Activated CD8-positive, alpha-beta T cell treated with anti-CD3 and anti-CD28 coated beads for 36 hours (primary cell): ENCODE results near the gene PPP3R2. TPM values are rescaled to one million over a fixed set of nuclear protein-coding genes. Genes with fewer than 3 reads are reported as not detected.

ENCODE experiments used
- ATAC-seq: fragments of 200-7000 bp; cut with Tn5 transposase; one replicate; pipeline ENCODE4 v1.10.0; 2021; ENCODE audit warnings: mild to moderate bottlenecking, moderate library complexity
- CTCF ChIA-PET: fragments of 350-600 bp; sonication (Branson Sonifier 250); formaldehyde crosslinking; loops from one replicate; lab custom pipeline; 2021; ENCODE audit warnings: antibody characterized with exemption; lab: Charles Lee
- POLR2A ChIA-PET: fragments of 350-600 bp; sonication (Branson Sonifier 250); formaldehyde crosslinking; loops from one replicate; lab custom pipeline; 2021; ENCODE audit warnings: antibody characterized with exemption; lab: Charles Lee
- DNase-seq: peaks from one replicate; pipeline ENCODE4 v3.0.0-alpha.2; 2020
- H3K27ac Mint-ChIP-seq: one replicate; pipeline ENCODE4 v1.8.0; 2021; ENCODE audit warnings: mild to moderate bottlenecking, mixed read lengths
- H3K27me3 Mint-ChIP-seq: one replicate; pipeline ENCODE4 v1.8.0; 2021; ENCODE audit warnings: mixed read lengths
- H3K36me3 Mint-ChIP-seq: one replicate; pipeline ENCODE4 v1.8.0; 2021; ENCODE audit warnings: low read depth, mixed read lengths
- H3K4me1 Mint-ChIP-seq: one replicate; pipeline ENCODE4 v1.8.0; 2021; ENCODE audit warnings: low read depth, mixed read lengths
- H3K4me3 Mint-ChIP-seq: one replicate; pipeline ENCODE4 v1.8.0; 2021; ENCODE audit warnings: mild to moderate bottlenecking, moderate library complexity, mixed read lengths
- H3K9me3 Mint-ChIP-seq: one replicate; pipeline ENCODE4 v1.8.0; 2021; ENCODE audit warnings: mixed read lengths
- CTCF ChIP-seq: fragments of 200-600 bp; IDR thresholded peaks from one replicate; pipeline ENCODE4 v1.8.0; 2022; ENCODE audit warnings: antibody characterized with exemption, mild to moderate bottlenecking
- intact Hi-C: fragments of 100-400 bp; cut with micrococcal nuclease; formaldehyde crosslinking; loops from one replicate; pipeline ENCODE4 v1.10.0; 2022
- total RNA-seq, 2 experiments: library from RNA; stranded (reverse); gene quantifications; one replicate each; pipeline ENCODE4 v1.2.3, GENCODE V29; 2021

The PPP3R2 gene
- total RNA-seq, 2 experiments from 2014 or later, result not detected

GRCh38 chr9:101634741-101635409, 40.1 kb upstream of the PPP3R2 start:
- H3K4me1 Mint-ChIP-seq, result no peaks in the 10 kb centered on the region
- no peaks in the 10 kb centered on the region for H3K9me3 Mint-ChIP-seq
- no peak for TF ChIP-seq CTCF
- no peaks in the 10 kb centered on the region for H3K36me3 Mint-ChIP-seq
- ChIA-PET POLR2A (interaction anchor here (0.6 kb wide), 1 partner anchor 89 kb away, joined by 3 read pairs; no protein-coding TSS in a partner anchor), CTCF (interaction anchor here (1.2 kb wide), 2 partner anchors 14 to 77 kb away, joined by 3 to 5 read pairs; no protein-coding TSS in a partner anchor)
- H3K27me3 Mint-ChIP-seq, result no peaks in the 10 kb centered on the region
- H3K27ac Mint-ChIP-seq, result no peak overlapping the region
- no peak overlapping the region for H3K4me3 Mint-ChIP-seq
- intact Hi-C loops, result no loop called here
- no peak for DNase-seq
- ATAC-seq, result no peak

GRCh38 chr9:101632611-101633010, 37.8 kb upstream of the PPP3R2 start:
- no peak for DNase-seq
- no peak overlapping the region for H3K27ac Mint-ChIP-seq
- POLR2A ChIA-PET, result no interaction called here
- no peak for TF ChIP-seq CTCF
- ATAC-seq, result no peak
- no peaks in the 10 kb centered on the region for H3K27me3 Mint-ChIP-seq
- intact Hi-C loops, result no loop called here
- H3K4me3 Mint-ChIP-seq, result no peak overlapping the region
- no peaks in the 10 kb centered on the region for H3K9me3 Mint-ChIP-seq
- no peaks in the 10 kb centered on the region for H3K36me3 Mint-ChIP-seq
- no peaks in the 10 kb centered on the region for H3K4me1 Mint-ChIP-seq
- CTCF ChIA-PET, result interaction anchor here (0.7 to 1.3 kb wide), 3 partner anchors 10 to 31 kb away, joined by 3 read pairs; no protein-coding TSS in a partner anchor

GRCh38 chr9:101631892-101632291, 37.1 kb upstream of the PPP3R2 start:
- no peak for ATAC-seq
- no peak for DNase-seq
- TF ChIP-seq CTCF, result no peak
- Mint-ChIP-seq H3K36me3 (no peaks in the 10 kb centered on the region), H3K4me3 (no peak overlapping the region), H3K27ac (no peak overlapping the region), H3K4me1 (no peaks in the 10 kb centered on the region), H3K27me3 (no peaks in the 10 kb centered on the region), H3K9me3 (no peaks in the 10 kb centered on the region)
- intact Hi-C loops, result no loop called here
- CTCF ChIA-PET, result interaction anchor here (0.7 to 1.3 kb wide), 3 partner anchors 9 to 31 kb away, joined by 3 read pairs; no protein-coding TSS in a partner anchor
- POLR2A ChIA-PET, result no interaction called here

- TF ChIP-seq CTCF, result no peak
- H3K36me3 Mint-ChIP-seq, result no peaks in the 10 kb centered on the region
Measured at GRCh38 chr9:101629636-101630035, 34.9 kb upstream of the PPP3R2 start.

GRCh38 chr9:101628173-101628572, 33.4 kb upstream of the PPP3R2 start:
- ChIA-PET CTCF (no interaction called here), POLR2A (no interaction called here)
- H3K4me3 Mint-ChIP-seq, result no peak overlapping the region
- no peaks in the 10 kb centered on the region for H3K27me3 Mint-ChIP-seq
- no peaks in the 10 kb centered on the region for H3K4me1 Mint-ChIP-seq
- no peaks in the 10 kb centered on the region for H3K36me3 Mint-ChIP-seq
- ATAC-seq (no peak), DNase-seq (no peak)
- intact Hi-C loops, result no loop called here
- H3K9me3 Mint-ChIP-seq, result no peaks in the 10 kb centered on the region
- no peak for TF ChIP-seq CTCF
- H3K27ac Mint-ChIP-seq, result no peak overlapping the region

More at GRCh38 chr9:101629636-101630035, 34.9 kb upstream of the PPP3R2 start:
- ATAC-seq (no peak), DNase-seq (no peak)
- ChIA-PET CTCF (no interaction called here), POLR2A (no interaction called here)
- intact Hi-C loops, result no loop called here
- Mint-ChIP-seq H3K27me3 (no peaks in the 10 kb centered on the region), H3K27ac (no peak overlapping the region), H3K4me1 (no peaks in the 10 kb centered on the region), H3K9me3 (no peaks in the 10 kb centered on the region), H3K4me3 (no peak overlapping the region)
